GM11168 (cell line): ENCODE results near the gene ALDH5A1.
"Not testable (repeated sequence)": the region's sequence is repeated elsewhere in the genome, so short reads cannot be mapped to it uniquely, and the experiment has no call there.

Source experiments
- in situ Hi-C: fragments of 300-500 bp; cut with MboI; formaldehyde crosslinking; loops from one replicate; pipeline ENCODE4 v1.12.0; 2022; ENCODE audit warnings: low sequenced_read_pairs; ENCODE audit not compliant: unreplicated experiment

Gene ALDH5A1

GRCh38 chr6:24484657-24485323 lies 10.0 kb upstream of the ALDH5A1 start:
- in situ Hi-C loops = no loop called here

- in situ Hi-C loops = no loop called here
These were observed 8.7 kb upstream of the ALDH5A1 start for GRCh38 chr6:24486065-24486464.

- in situ Hi-C loops = no loop called here
These were observed 5.3 kb upstream of the ALDH5A1 start, which contains the start of gene GPLD1 for GRCh38 chr6:24489470-24489869. TSS of gene GPLD1 (minus strand) at chr6:24489578. CDS start at chr6:24489511, 67 bp downstream.

GRCh38 chr6:24489881-24490280 lies 4.9 kb upstream of the ALDH5A1 start:
- in situ Hi-C loops = no loop called here

- in situ Hi-C loops = no loop called here
These were observed 3.8 kb upstream of the ALDH5A1 start for GRCh38 chr6:24490948-24491347.

GRCh38 chr6:24492475-24492874 lies 2.3 kb upstream of the ALDH5A1 start:
- in situ Hi-C loops = no loop called here

- in situ Hi-C loops = no loop called here
These were observed 586 bp upstream of the ALDH5A1 start for GRCh38 chr6:24493945-24494820.

GRCh38 chr6:24497254-24497970 lies 2.6 kb downstream of the ALDH5A1 start:
- in situ Hi-C loops = no loop called here

- in situ Hi-C loops = no loop called here
These were observed 5.9 kb downstream of the ALDH5A1 start for GRCh38 chr6:24500683-24501082.

GRCh38 chr6:24501374-24501773 lies 6.6 kb downstream of the ALDH5A1 start:
- in situ Hi-C loops = no loop called here

GRCh38 chr6:24501914-24502313 lies 7.1 kb downstream of the ALDH5A1 start:
- in situ Hi-C loops = no loop called here

GRCh38 chr6:24504287-24504648 lies 9.5 kb downstream of the ALDH5A1 start:
- in situ Hi-C loops = no loop called here

- in situ Hi-C loops = no loop called here
These were observed 10.1 kb downstream of the ALDH5A1 start for GRCh38 chr6:24504649-24505586.

- in situ Hi-C loops = no loop called here
These were observed 12.2 kb downstream of the ALDH5A1 start for GRCh38 chr6:24506814-24507520.

GRCh38 chr6:24511976-24512375 lies 17.2 kb downstream of the ALDH5A1 start:
- in situ Hi-C loops = not testable (repeated sequence)

GRCh38 chr6:24513602-24514001 lies 18.8 kb downstream of the ALDH5A1 start:
- in situ Hi-C loops = no loop called here

GRCh38 chr6:24517659-24518543 lies 23.1 kb downstream of the ALDH5A1 start:
- in situ Hi-C loops = no loop called here

- in situ Hi-C loops = no loop called here
These were observed 26.3 kb downstream of the ALDH5A1 start for GRCh38 chr6:24520929-24521546.
